ENCODE measurements around the gene FBXO47. TPM values are rescaled to one million over a fixed set of nuclear protein-coding genes. Genes with fewer than 3 reads are reported as not detected.

Gene FBXO47
- total and polyA plus RNA-seq, 2 donors (not counting 1 experiment from before 2014, with no cell fraction given): not detected

- Mint-ChIP-seq H3K4me3 (no peak overlapping the region), H3K27ac (no peak overlapping the region), H3K9me3 (ENCODE audit: insufficient read depth) (no peaks in the 10 kb centered on the region), H3K27me3 (no peaks in the 10 kb centered on the region), H3K4me1 (peaks cover 22% of the 10 kb centered on the region)
- peaks cover 0 to 3% of the 10 kb centered on the region in 2 donors for H3K4me1 ChIP-seq (ENCODE audit: control insufficient read depth in 2 of 2, insufficient read depth in 2 of 2, low read length in 2 of 2)
- H3K27me3 ChIP-seq (replicated peaks in 1 of 4; ENCODE audit: control extremely low read depth in 1 of 4, control insufficient read depth in 3 of 4, insufficient read depth in 4 of 4, low read length in 3 of 4): no peaks in the 10 kb centered on the region
- no peaks in the 10 kb centered on the region for H3K9me3 ChIP-seq (ENCODE audit: control extremely low read depth in 1 of 3, control insufficient read depth in 2 of 3, insufficient read depth in 1 of 3, low read length in 2 of 3)
- no peak overlapping the region for H3K4me3 ChIP-seq (ENCODE audit: control extremely low read depth in 1 of 5, extremely low read depth in 1 of 5, insufficient read depth in 1 of 5, low read depth in 2 of 5, low read length in 4 of 5)
- TF ChIP-seq EZH2 (IDR thresholded peaks at IDR 0.05; ENCODE audit: borderline replicate concordance, insufficient read depth, low read depth, low read length, poor library complexity, severe bottlenecking): no peak
- TF ChIP-seq CTCF (IDR thresholded peaks at IDR 0.05): no peak
- peaks cover 0 to 52% of the 10 kb centered on the region in 2 experiments for H3K36me3 ChIP-seq (replicated peaks in 1 of 2; ENCODE audit: control extremely low read depth in 1 of 2, control insufficient read depth in 1 of 2, extremely low read depth in 1 of 2, insufficient read depth in 2 of 2, low read length in 1 of 2)
- CTCF ChIA-PET: no interaction called here
- peaks cover 43% of the 10 kb centered on the region for H4K20me1 ChIP-seq (ENCODE audit: control insufficient read depth, insufficient read depth, low read length, poor library complexity, severe bottlenecking)
- POLR2A ChIA-PET: no interaction called here
- no peaks in the 10 kb centered on the region for H3K79me2 ChIP-seq (ENCODE audit: control insufficient read depth, insufficient read depth, low read length)
- DNase-seq: no peak
- intact Hi-C loops (cut with micrococcal nuclease): no loop called here
- no peak overlapping the region for H3K9ac ChIP-seq (ENCODE audit: low read length)
- no peak overlapping the region for H3K27ac ChIP-seq (ENCODE audit: low read length in 2 of 2)
- no peak overlapping the region for H2AFZ ChIP-seq (ENCODE audit: insufficient read depth, low read depth, low read length, poor library complexity, severe bottlenecking)
- no peak overlapping the region for H3K4me2 ChIP-seq (replicated peaks; ENCODE audit: low read depth, low read length, poor library complexity, severe bottlenecking)
- ATAC-seq (ENCODE audit: low read depth): no peak
- 97% methylated on average over 16 of the region's 16 CpGs for WGBS (ENCODE audit: insufficient coverage)
Measured at GRCh38 chr17:38919316-38920078, 47.7 kb downstream of the FBXO47 start.

- CTCF ChIA-PET: no interaction called here
- 93% methylated on average over 5 of the region's 5 CpGs for WGBS (ENCODE audit: insufficient coverage)
- no peak for TF ChIP-seq EZH2 (IDR thresholded peaks at IDR 0.05; ENCODE audit: borderline replicate concordance, insufficient read depth, low read depth, low read length, poor library complexity, severe bottlenecking)
- no peak for TF ChIP-seq CTCF (IDR thresholded peaks at IDR 0.05)
- Histone ChIP-seq H3K9me3 (ENCODE audit: control extremely low read depth in 1 of 3, control insufficient read depth in 2 of 3, insufficient read depth in 1 of 3, low read length in 2 of 3) (no peaks in the 10 kb centered on the region), H4K20me1 (ENCODE audit: control insufficient read depth, insufficient read depth, low read length, poor library complexity, severe bottlenecking) (peaks cover 48% of the 10 kb centered on the region), H3K4me1 (ENCODE audit: control insufficient read depth in 2 of 2, insufficient read depth in 2 of 2, low read length in 2 of 2) (peaks cover 0 to 3% of the 10 kb centered on the region in 2 donors), H2AFZ (ENCODE audit: insufficient read depth, low read depth, low read length, poor library complexity, severe bottlenecking) (no peak overlapping the region), H3K9ac (ENCODE audit: low read length) (no peak overlapping the region), H3K27ac (ENCODE audit: low read length in 2 of 2) (no peak overlapping the region), H3K36me3 (replicated peaks in 1 of 2; ENCODE audit: control extremely low read depth in 1 of 2, control insufficient read depth in 1 of 2, extremely low read depth in 1 of 2, insufficient read depth in 2 of 2, low read length in 1 of 2) (peaks cover 0 to 58% of the 10 kb centered on the region in 2 experiments), H3K79me2 (ENCODE audit: control insufficient read depth, insufficient read depth, low read length) (peaks cover 2% of the 10 kb centered on the region), H3K27me3 (replicated peaks in 1 of 4; ENCODE audit: control extremely low read depth in 1 of 4, control insufficient read depth in 3 of 4, insufficient read depth in 4 of 4, low read length in 3 of 4) (no peaks in the 10 kb centered on the region), H3K4me3 (ENCODE audit: control extremely low read depth in 1 of 5, extremely low read depth in 1 of 5, insufficient read depth in 1 of 5, low read depth in 2 of 5, low read length in 4 of 5) (no peak overlapping the region), H3K4me2 (replicated peaks; ENCODE audit: low read depth, low read length, poor library complexity, severe bottlenecking) (no peak overlapping the region)
- DNase-seq (no peak), ATAC-seq (ENCODE audit: low read depth) (no peak)
- H3K9me3 Mint-ChIP-seq (ENCODE audit: insufficient read depth): no peaks in the 10 kb centered on the region
- H3K27me3 Mint-ChIP-seq: no peaks in the 10 kb centered on the region
- peaks cover 22% of the 10 kb centered on the region for H3K4me1 Mint-ChIP-seq
- H3K27ac Mint-ChIP-seq: no peak overlapping the region
- H3K4me3 Mint-ChIP-seq: no peak overlapping the region
- POLR2A ChIA-PET: no interaction called here
- intact Hi-C loops (cut with micrococcal nuclease): no loop called here
Measured at GRCh38 chr17:38918916-38919315, 48.3 kb downstream of the FBXO47 start.
